ENCODE data around the gene SND1.

Gene SND1

DNA sequence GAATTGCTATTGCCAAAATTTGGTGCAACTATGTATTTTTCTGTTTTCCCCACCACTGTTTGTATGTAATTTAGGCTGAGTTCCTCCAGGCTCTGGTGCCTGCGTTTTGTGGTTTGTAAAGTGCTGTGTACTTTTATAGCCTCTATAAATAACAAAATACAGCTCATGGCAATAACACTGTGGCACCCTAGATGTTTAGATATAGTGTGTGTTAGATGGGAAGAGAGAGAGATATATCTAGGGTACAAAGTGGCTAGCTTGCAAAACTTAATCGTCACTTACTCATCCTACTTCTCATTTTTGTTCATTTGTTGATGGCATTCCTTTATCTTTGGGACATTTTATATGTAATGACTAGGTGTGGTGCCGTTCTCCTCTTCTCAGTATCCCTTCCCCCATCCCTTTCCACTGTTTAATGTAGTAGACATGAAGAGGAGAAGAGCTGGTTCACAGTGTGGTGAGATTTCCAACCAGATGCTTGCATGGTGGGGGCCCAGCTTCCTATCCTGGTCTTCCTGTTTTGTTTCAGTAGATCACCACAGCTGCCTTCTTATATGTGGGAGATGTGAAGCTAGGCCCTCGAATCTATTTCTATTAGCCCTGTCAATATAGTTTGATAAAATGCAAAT lies 115.0 kb downstream of the SND1 start:
- no peak for DNase-seq (ENCODE audit: extremely low read depth, low read depth)
- no peak overlapping the region for H3K4me3 ChIP-seq (replicated peaks; ENCODE audit: low read depth, low read length)
- no peak for TF ChIP-seq CTCF (IDR thresholded peaks at IDR 0.05; ENCODE audit: low read depth, low read length, missing control alignments)

DNA sequence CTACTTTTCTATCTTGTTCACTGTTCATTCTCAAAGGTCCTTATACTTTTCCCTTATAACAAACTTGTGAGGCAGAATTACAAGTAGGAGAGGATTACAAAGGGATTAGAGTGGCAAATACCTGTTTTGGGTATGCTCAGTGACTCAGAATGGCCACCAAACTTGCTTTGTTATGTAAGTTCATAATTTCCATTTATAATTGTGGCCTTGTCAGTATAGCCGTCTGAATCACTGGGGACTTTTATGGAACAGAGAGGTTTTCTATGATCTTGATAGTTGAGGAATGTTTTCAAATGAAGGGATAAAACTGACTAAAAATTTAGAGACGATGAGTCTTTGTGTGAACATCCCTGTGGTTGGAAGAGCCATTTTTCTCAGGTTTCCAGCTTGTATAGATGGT lies 116.2 kb downstream of the SND1 start:
- no peak for DNase-seq (ENCODE audit: extremely low read depth, low read depth)
- H3K4me3 ChIP-seq (replicated peaks; ENCODE audit: low read depth, low read length) = no peak overlapping the region

GRCh38 chr7:127769137-127769536 lies 117.1 kb downstream of the SND1 start:
- DNase-seq (ENCODE audit: extremely low read depth, low read depth) = no peak
- no peak for TF ChIP-seq CTCF (IDR thresholded peaks at IDR 0.05; ENCODE audit: low read depth, low read length, missing control alignments)
- no peak overlapping the region for H3K4me3 ChIP-seq (replicated peaks; ENCODE audit: low read depth, low read length)

More for the DNA sequence above, 116.2 kb downstream of the SND1 start:
- no peak for TF ChIP-seq CTCF (IDR thresholded peaks at IDR 0.05; ENCODE audit: low read depth, low read length, missing control alignments)

- no peak for DNase-seq (ENCODE audit: extremely low read depth, low read depth)
- TF ChIP-seq CTCF (IDR thresholded peaks at IDR 0.05; ENCODE audit: low read depth, low read length, missing control alignments) = no peak
Measured at GRCh38 chr7:127769696-127770400, 117.9 kb downstream of the SND1 start.

GRCh38 chr7:127770885-127771284 lies 118.9 kb downstream of the SND1 start:
- no peak overlapping the region for H3K4me3 ChIP-seq (replicated peaks; ENCODE audit: low read depth, low read length)
- no peak for DNase-seq (ENCODE audit: extremely low read depth, low read depth)
- no peak for TF ChIP-seq CTCF (IDR thresholded peaks at IDR 0.05; ENCODE audit: low read depth, low read length, missing control alignments)

More at GRCh38 chr7:127769696-127770400, 117.9 kb downstream of the SND1 start:
- H3K4me3 ChIP-seq (replicated peaks; ENCODE audit: low read depth, low read length) = no peak overlapping the region

DNA sequence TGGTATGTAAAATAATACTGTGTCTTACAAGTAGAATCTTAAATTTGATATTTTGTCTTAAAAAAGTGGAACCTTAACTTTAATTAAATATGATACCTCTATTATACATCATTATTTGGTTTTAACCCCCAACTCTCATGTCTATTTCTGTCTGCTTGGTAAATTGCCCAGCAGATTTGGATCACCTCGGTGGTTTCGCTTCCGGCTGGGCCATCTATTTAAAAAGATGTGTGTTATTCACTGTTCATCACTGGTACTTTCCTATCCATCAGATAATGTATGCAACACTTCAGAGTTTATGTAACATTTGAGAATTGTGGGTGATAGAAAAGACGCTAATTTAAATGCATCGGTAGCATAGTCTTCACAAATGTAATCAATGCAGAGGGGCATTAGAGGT lies 119.7 kb downstream of the SND1 start:
- TF ChIP-seq CTCF (IDR thresholded peaks at IDR 0.05; ENCODE audit: low read depth, low read length, missing control alignments) = no peak
- DNase-seq (ENCODE audit: extremely low read depth, low read depth) = no peak
- no peak overlapping the region for H3K4me3 ChIP-seq (replicated peaks; ENCODE audit: low read depth, low read length)
